ENCODE results near the gene S100A5.

GRCh38 chr1:153539395-153540093 is 1.2 kb downstream of the S100A5 start:
- no peak for TF ChIP-seq EZH2phosphoT487 (IDR thresholded peaks at IDR 0.05; ENCODE audit: borderline replicate concordance, low read depth, low read length)
- TF ChIP-seq, protein P1, sequence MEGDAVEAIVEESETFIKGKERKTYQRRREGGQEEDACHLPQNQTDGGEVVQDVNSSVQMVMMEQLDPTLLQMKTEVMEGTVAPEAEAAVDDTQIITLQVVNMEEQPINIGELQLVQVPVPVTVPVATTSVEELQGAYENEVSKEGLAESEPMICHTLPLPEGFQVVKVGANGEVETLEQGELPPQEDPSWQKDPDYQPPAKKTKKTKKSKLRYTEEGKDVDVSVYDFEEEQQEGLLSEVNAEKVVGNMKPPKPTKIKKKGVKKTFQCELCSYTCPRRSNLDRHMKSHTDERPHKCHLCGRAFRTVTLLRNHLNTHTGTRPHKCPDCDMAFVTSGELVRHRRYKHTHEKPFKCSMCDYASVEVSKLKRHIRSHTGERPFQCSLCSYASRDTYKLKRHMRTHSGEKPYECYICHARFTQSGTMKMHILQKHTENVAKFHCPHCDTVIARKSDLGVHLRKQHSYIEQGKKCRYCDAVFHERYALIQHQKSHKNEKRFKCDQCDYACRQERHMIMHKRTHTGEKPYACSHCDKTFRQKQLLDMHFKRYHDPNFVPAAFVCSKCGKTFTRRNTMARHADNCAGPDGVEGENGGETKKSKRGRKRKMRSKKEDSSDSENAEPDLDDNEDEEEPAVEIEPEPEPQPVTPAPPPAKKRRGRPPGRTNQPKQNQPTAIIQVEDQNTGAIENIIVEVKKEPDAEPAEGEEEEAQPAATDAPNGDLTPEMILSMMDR (conservative IDR thresholded peaks at IDR 0.05; ENCODE audit: low read length): no peak
